ENCODE measurements around the gene PATZ1.

PATZ1 gene

DNA sequence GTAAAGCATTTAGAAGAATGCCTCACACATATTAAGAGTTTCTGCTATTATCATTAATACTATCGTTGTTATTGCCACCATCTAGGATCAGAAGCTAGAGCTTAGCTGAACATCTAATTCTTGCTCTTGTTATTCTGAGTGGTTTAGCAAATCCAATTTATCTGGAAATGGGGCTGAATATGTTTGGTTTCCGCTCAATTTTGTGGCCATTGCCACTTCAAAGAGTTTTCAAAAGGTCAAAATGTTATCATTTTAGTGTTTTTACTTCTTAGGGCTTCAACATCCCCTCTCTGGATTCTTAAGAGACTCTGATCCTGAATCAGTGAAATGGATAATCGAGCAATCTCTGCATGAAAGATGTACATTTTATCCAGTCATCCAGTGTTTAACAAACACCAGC is 43.6 kb downstream of the PATZ1 start:
- TF ChIP-seq, protein P1, sequence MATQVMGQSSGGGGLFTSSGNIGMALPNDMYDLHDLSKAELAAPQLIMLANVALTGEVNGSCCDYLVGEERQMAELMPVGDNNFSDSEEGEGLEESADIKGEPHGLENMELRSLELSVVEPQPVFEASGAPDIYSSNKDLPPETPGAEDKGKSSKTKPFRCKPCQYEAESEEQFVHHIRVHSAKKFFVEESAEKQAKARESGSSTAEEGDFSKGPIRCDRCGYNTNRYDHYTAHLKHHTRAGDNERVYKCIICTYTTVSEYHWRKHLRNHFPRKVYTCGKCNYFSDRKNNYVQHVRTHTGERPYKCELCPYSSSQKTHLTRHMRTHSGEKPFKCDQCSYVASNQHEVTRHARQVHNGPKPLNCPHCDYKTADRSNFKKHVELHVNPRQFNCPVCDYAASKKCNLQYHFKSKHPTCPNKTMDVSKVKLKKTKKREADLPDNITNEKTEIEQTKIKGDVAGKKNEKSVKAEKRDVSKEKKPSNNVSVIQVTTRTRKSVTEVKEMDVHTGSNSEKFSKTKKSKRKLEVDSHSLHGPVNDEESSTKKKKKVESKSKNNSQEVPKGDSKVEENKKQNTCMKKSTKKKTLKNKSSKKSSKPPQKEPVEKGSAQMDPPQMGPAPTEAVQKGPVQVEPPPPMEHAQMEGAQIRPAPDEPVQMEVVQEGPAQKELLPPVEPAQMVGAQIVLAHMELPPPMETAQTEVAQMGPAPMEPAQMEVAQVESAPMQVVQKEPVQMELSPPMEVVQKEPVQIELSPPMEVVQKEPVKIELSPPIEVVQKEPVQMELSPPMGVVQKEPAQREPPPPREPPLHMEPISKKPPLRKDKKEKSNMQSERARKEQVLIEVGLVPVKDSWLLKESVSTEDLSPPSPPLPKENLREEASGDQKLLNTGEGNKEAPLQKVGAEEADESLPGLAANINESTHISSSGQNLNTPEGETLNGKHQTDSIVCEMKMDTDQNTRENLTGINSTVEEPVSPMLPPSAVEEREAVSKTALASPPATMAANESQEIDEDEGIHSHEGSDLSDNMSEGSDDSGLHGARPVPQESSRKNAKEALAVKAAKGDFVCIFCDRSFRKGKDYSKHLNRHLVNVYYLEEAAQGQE (IDR thresholded peaks at IDR 0.05; ENCODE audit: insufficient read depth in 1 of 2, low read depth in 2 of 2, low read length in 2 of 2): no peak
- TF ChIP-seq POLR2AphosphoS5 (IDR thresholded peaks at IDR 0.05; ENCODE audit: low read depth, low read length): no peak
- no peak for TF ChIP-seq FOXP2 (optimal IDR thresholded peaks at IDR 0.05; ENCODE audit: borderline replicate concordance, extremely low read depth, extremely low read length, insufficient read depth)
- TF ChIP-seq TAF1 (IDR thresholded peaks at IDR 0.05; ENCODE audit: borderline replicate concordance, insufficient read depth, low read length): no peak
- no peak for TF ChIP-seq SIN3A (IDR thresholded peaks at IDR 0.05; ENCODE audit: borderline replicate concordance, insufficient read depth, low read length)

DNA sequence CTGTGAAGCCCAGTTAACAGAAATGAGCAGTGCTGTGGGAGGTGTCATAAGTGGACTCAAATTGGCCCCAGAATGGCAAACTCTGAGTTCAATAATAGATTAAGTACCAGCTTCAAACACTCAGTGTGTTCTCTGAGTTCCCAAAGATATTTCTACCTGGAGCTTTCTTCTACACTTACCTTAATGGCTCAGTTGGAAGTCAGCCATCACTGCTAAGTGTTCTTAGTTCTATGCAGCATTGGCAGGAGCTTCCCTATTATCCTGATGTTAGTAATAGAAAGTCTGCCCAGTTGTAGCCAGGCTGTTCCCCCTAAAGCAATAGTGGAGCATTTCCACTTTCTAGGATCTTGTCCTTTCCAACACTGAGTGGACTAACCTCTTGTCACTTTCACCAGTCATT is 44.1 kb downstream of the PATZ1 start:
- no peak for TF ChIP-seq SIN3A (IDR thresholded peaks at IDR 0.05; ENCODE audit: borderline replicate concordance, insufficient read depth, low read length)

DNA sequence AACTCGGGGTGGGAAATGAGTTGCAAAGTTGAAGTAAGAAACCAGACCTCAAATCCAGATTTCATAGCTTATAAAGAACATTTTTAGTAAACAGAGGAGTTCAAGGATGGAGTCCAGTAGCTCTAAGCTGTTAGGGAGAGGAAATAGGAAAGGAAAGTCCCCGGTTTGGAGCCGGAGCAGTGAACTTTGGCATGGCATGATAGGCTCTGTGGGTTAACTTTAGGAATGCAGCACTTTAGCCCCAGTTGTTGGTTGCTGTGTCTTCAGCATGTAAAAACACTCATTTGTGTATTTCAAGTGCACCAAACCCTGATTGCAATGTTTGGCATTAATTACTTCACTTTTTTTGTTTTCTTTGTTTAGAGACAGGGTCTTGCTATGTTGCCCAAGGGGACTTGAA is 45.2 kb downstream of the PATZ1 start:
- TF ChIP-seq FOXP2 (optimal IDR thresholded peaks at IDR 0.05; ENCODE audit: borderline replicate concordance, extremely low read depth, extremely low read length, insufficient read depth): no peak
- TF ChIP-seq POLR2AphosphoS5 (IDR thresholded peaks at IDR 0.05; ENCODE audit: low read depth, low read length): no peak
- TF ChIP-seq, protein P1 (IDR thresholded peaks at IDR 0.05; ENCODE audit: insufficient read depth in 1 of 2, low read depth in 2 of 2, low read length in 2 of 2): no peak
- TF ChIP-seq TAF1 (IDR thresholded peaks at IDR 0.05; ENCODE audit: borderline replicate concordance, insufficient read depth, low read length): no peak
- TF ChIP-seq SIN3A (IDR thresholded peaks at IDR 0.05; ENCODE audit: borderline replicate concordance, insufficient read depth, low read length): no peak

DNA sequence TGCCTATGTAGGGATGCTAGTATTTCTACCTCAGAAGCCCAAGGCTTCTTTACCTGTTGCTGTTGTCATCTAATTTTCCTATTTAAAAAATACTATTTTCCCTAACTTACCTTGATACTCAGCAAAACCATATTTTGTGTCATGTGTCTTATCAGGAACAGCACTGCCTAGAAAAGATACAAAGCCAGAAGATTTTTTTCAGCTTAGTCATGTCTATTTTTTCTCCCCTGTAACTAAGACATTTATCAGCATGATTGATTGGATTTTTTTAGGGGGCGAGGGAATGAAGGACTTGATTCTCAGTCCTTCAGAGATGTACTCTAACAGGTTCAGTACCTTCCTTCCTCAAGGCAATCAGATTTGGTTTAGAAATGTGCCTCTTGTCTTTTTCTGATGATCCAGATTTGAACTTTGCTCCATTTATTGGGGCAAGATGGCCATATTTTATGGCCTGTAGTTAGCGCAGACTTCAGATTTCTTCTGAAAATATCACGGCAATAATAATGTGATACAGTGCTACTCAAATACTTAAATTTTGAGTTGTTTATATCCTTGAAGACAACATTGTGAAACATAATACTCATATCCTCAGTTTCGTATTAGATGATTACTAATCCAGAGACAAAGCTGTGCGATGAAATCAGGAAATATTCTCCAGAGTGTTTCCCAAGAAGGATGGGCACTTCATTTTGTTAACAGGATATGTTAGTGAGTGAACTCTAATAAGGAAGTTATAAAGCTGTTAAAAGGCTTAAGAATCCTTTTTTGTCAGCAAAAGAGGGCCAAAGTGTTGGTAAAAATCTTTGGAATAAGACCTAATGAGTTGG is 50.1 kb downstream of the PATZ1 start:
- TF ChIP-seq TAF1 (IDR thresholded peaks at IDR 0.05; ENCODE audit: borderline replicate concordance, insufficient read depth, low read length) (no peak), FOXP2 (optimal IDR thresholded peaks at IDR 0.05; ENCODE audit: borderline replicate concordance, extremely low read depth, extremely low read length, insufficient read depth) (no peak), SIN3A (IDR thresholded peaks at IDR 0.05; ENCODE audit: borderline replicate concordance, insufficient read depth, low read length) (no peak), POLR2AphosphoS5 (IDR thresholded peaks at IDR 0.05; ENCODE audit: low read depth, low read length) (no peak)
- TF ChIP-seq, protein P1 (IDR thresholded peaks at IDR 0.05; ENCODE audit: insufficient read depth in 1 of 2, low read depth in 2 of 2, low read length in 2 of 2): no peak

DNA sequence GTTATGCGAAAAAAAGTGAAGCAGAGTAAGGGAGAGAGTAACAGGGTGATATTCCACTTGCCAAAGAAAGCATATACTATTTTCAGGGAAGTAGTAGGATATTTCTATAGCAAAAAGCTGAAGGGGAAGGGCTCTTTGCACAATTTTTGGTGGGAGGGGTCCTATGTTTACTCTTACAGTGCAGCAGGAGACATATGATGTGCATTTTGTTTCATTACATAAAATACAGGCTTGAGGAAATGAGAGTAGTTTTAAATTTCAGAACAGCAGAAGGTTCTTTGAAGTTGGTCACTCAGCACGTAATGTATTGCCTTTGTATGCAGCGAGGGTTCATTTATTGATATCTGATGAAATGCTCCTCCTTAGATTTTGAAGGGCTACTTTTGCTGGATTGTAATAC is 50.8 kb downstream of the PATZ1 start:
- TF ChIP-seq TAF1 (IDR thresholded peaks at IDR 0.05; ENCODE audit: borderline replicate concordance, insufficient read depth, low read length): no peak

DNA sequence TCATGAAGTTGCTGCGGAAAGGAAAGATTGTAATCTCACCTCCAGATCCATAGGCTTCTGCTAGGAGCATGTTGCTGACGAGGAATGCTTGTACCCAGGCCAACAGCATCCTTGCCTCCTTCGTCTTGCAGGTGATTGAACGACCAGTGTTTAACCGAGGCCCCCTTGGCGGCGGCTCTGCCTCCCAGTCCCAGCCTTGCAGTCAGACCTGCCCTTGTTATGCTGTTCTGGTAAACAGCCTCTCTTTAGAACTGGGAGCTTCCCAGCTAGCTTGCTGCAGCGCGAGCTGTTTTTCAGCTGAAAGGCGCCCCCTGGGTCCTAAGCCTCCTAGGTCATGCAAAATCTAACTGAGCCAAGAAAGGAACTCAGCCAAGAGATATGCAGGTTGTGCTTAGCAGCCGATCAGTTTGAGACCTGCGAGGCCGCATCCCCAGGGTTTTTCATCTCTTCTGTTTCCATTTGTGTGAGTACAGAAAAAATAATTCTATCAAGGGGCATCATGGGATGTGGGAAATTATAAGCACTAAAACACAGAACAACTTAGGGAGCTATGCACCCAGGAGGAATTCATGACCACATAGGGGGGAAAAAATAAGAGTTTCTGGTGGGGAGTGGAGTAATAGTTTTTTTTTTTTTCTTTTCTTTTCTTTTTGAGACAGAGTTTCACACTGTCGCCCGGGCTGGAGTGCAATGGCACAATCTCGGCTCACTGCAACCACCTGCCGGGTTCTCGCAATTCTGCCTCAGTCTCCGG is 53.7 kb downstream of the PATZ1 start, which contains the start of gene PIK3IP1:
PIK3IP1 (minus strand) TSS at position 253 of the 754 bp plus-strand sequence; CDS start at position 109, 144 bp downstream.
- TF ChIP-seq TAF1 (IDR thresholded peaks at IDR 0.05; ENCODE audit: borderline replicate concordance, insufficient read depth, low read length) (0 out of 2 replicates have a peak, but pooled peaks have one; percentile 16), SIN3A (IDR thresholded peaks at IDR 0.05; ENCODE audit: borderline replicate concordance, insufficient read depth, low read length) (no peak), FOXP2 (optimal IDR thresholded peaks at IDR 0.05; ENCODE audit: borderline replicate concordance, extremely low read depth, extremely low read length, insufficient read depth) (peak; percentile 93), POLR2AphosphoS5 (IDR thresholded peaks at IDR 0.05; ENCODE audit: low read depth, low read length) (no peak)

Measured in PFSK-1 (cell line).